Measurements from ENCODE around the gene ZBTB20. TPM values are rescaled to one million over a fixed set of nuclear protein-coding genes. Genes with fewer than 3 reads are reported as not detected.

The ZBTB20 gene
- total RNA-seq, 1 experiment from 2014 or later, result 1.6 TPM

- Histone ChIP-seq H4K20me1 (ENCODE audit: insufficient read depth, low read depth, low read length) (no peaks in the 10 kb centered on the region), H3K27ac (ENCODE audit: low read length) (no peak overlapping the region), H3K9me2 (replicated peaks; ENCODE audit: insufficient read depth, low read length) (no peaks in the 10 kb centered on the region), H2AFZ (ENCODE audit: low read length) (no peak overlapping the region), H3K4me2 (ENCODE audit: low read depth, low read length, poor library complexity, severe bottlenecking) (no peak overlapping the region), H3K27me3 (ENCODE audit: low read length) (no peaks in the 10 kb centered on the region), H3K4me3 (ENCODE audit: low read length) (no peak overlapping the region), H3K36me3 (ENCODE audit: insufficient read depth, low read length) (no peaks in the 10 kb centered on the region), H3K9me3 (ENCODE audit: low read length) (no peaks in the 10 kb centered on the region), H3K9ac (ENCODE audit: low read length) (no peak overlapping the region), H3K4me1 (ENCODE audit: low read length) (no peaks in the 10 kb centered on the region), H3K79me2 (ENCODE audit: low read length) (no peaks in the 10 kb centered on the region)
- no peak for DNase-seq
Observed at GRCh38 chr3:115090712-115091111, 56.4 kb downstream of the ZBTB20 start.

- H3K4me2 ChIP-seq (ENCODE audit: low read depth, low read length, poor library complexity, severe bottlenecking), result no peak overlapping the region
Observed at GRCh38 chr3:115089481-115089880, 57.6 kb downstream of the ZBTB20 start.

DNA sequence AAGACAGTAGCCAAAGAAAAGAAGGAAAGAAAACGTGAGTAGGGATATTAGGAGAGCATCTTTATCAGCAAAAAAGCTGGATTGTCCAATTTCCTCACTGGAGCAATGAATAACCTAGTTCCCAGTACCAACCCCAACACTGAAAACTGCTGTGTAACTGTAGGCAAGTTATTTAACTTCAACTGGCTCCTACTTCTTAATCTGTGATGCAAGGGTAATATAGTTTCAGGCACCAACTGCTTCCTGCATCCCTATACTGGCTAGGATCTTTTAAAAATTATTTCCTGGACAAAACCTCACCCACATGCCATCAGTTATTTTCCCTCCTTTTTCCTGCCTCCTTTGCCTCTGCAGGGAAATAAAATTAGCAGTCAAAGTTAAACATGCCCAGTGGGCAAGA is 59.6 kb downstream of the ZBTB20 start:
- H3K36me3 ChIP-seq (ENCODE audit: insufficient read depth, low read length), result no peaks in the 10 kb centered on the region
- H3K9me3 ChIP-seq (ENCODE audit: low read length), result no peaks in the 10 kb centered on the region
- no peaks in the 10 kb centered on the region for H3K79me2 ChIP-seq (ENCODE audit: low read length)
- no peaks in the 10 kb centered on the region for H3K4me1 ChIP-seq (ENCODE audit: low read length)
- H4K20me1 ChIP-seq (ENCODE audit: insufficient read depth, low read depth, low read length), result no peaks in the 10 kb centered on the region
- H3K9me2 ChIP-seq (replicated peaks; ENCODE audit: insufficient read depth, low read length), result no peaks in the 10 kb centered on the region
- H3K4me2 ChIP-seq (ENCODE audit: low read depth, low read length, poor library complexity, severe bottlenecking), result no peak overlapping the region
- H2AFZ ChIP-seq (ENCODE audit: low read length), result no peak overlapping the region
- no peak for DNase-seq
- H3K4me3 ChIP-seq (ENCODE audit: low read length), result no peak overlapping the region
- no peak overlapping the region for H3K9ac ChIP-seq (ENCODE audit: low read length)
- H3K27ac ChIP-seq (ENCODE audit: low read length), result no peak overlapping the region
- no peaks in the 10 kb centered on the region for H3K27me3 ChIP-seq (ENCODE audit: low read length)

More at GRCh38 chr3:115089481-115089880, 57.6 kb downstream of the ZBTB20 start:
- H3K9me3 ChIP-seq (ENCODE audit: low read length), result no peaks in the 10 kb centered on the region
- no peaks in the 10 kb centered on the region for H3K9me2 ChIP-seq (replicated peaks; ENCODE audit: insufficient read depth, low read length)
- H3K4me3 ChIP-seq (ENCODE audit: low read length), result no peak overlapping the region
- H3K79me2 ChIP-seq (ENCODE audit: low read length), result no peaks in the 10 kb centered on the region
- H4K20me1 ChIP-seq (ENCODE audit: insufficient read depth, low read depth, low read length), result no peaks in the 10 kb centered on the region
- no peak for DNase-seq
- no peak overlapping the region for H3K27ac ChIP-seq (ENCODE audit: low read length)
- no peaks in the 10 kb centered on the region for H3K4me1 ChIP-seq (ENCODE audit: low read length)
- H3K36me3 ChIP-seq (ENCODE audit: insufficient read depth, low read length), result no peaks in the 10 kb centered on the region
- no peaks in the 10 kb centered on the region for H3K27me3 ChIP-seq (ENCODE audit: low read length)
- no peak overlapping the region for H3K9ac ChIP-seq (ENCODE audit: low read length)
- no peak overlapping the region for H2AFZ ChIP-seq (ENCODE audit: low read length)

DNA sequence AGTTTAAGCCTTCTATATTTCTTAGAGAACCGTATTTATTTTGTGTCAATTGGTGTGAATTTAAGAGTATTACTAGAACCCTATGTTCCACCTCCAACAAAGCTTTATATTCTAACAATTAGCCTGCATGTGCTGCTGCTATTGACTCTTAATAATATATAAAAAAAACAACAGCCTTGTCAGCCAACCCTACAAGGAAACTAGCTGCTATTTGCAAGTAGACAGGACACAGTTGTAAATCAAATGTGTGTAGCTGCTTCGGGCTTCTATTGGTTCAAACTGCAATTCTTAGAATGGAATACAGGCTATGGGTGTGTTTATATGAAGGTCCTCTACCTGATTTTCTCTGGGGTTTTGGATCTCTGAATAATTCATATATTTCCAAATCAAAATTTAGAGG is 60.7 kb downstream of the ZBTB20 start:
- no peaks in the 10 kb centered on the region for H3K36me3 ChIP-seq (ENCODE audit: insufficient read depth, low read length)
- H3K4me2 ChIP-seq (ENCODE audit: low read depth, low read length, poor library complexity, severe bottlenecking), result no peak overlapping the region
- no peak overlapping the region for H3K27ac ChIP-seq (ENCODE audit: low read length)
- no peak for DNase-seq
- H3K79me2 ChIP-seq (ENCODE audit: low read length), result no peaks in the 10 kb centered on the region
- no peaks in the 10 kb centered on the region for H3K9me3 ChIP-seq (ENCODE audit: low read length)
- no peak overlapping the region for H3K9ac ChIP-seq (ENCODE audit: low read length)
- no peaks in the 10 kb centered on the region for H4K20me1 ChIP-seq (ENCODE audit: insufficient read depth, low read depth, low read length)
- no peaks in the 10 kb centered on the region for H3K9me2 ChIP-seq (replicated peaks; ENCODE audit: insufficient read depth, low read length)
- no peaks in the 10 kb centered on the region for H3K27me3 ChIP-seq (ENCODE audit: low read length)
- H3K4me3 ChIP-seq (ENCODE audit: low read length), result no peak overlapping the region
- H3K4me1 ChIP-seq (ENCODE audit: low read length), result no peaks in the 10 kb centered on the region
- H2AFZ ChIP-seq (ENCODE audit: low read length), result no peak overlapping the region

DNA sequence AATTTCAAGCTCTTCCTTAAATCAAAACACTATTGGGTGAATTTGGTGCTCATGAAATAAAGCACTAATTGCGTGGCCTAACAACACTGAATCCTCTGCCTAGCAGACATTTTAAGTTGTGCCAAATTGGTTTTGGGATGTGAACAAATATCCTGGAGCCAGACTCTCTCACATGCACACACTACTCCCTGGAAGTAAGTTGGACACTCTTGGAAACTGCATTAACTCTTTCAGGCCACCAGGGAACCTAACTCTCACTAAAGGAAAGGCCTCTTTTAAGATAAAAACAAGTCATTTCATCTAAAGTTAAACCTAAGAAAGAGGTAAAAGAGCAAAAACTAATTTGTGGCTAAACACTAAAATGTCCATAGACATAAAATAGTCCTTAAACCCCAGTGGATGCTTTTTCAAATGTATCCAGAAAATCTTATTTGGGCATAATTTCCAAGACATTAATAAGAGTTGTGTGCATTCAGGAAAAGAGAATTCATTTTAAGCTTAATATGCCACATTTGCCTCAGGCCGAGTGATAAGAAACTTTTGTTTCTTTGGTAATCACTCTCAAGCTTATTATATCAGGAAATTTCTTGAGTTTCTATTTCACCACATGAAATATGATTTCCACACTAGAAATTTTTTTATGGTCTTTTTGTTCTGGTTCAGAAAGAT is 61.8 kb downstream of the ZBTB20 start:
- Histone ChIP-seq H3K9ac (ENCODE audit: low read length) (no peak overlapping the region), H3K4me2 (ENCODE audit: low read depth, low read length, poor library complexity, severe bottlenecking) (no peak overlapping the region)

GRCh38 chr3:115084686-115085085 is 62.4 kb downstream of the ZBTB20 start:
- Histone ChIP-seq H3K4me3 (ENCODE audit: low read length) (no peak overlapping the region), H3K27ac (ENCODE audit: low read length) (no peak overlapping the region), H3K36me3 (ENCODE audit: insufficient read depth, low read length) (no peaks in the 10 kb centered on the region), H4K20me1 (ENCODE audit: insufficient read depth, low read depth, low read length) (no peaks in the 10 kb centered on the region), H3K27me3 (ENCODE audit: low read length) (no peaks in the 10 kb centered on the region), H3K79me2 (ENCODE audit: low read length) (no peaks in the 10 kb centered on the region), H3K4me1 (ENCODE audit: low read length) (no peaks in the 10 kb centered on the region), H2AFZ (ENCODE audit: low read length) (no peak overlapping the region), H3K4me2 (ENCODE audit: low read depth, low read length, poor library complexity, severe bottlenecking) (no peak overlapping the region), H3K9ac (ENCODE audit: low read length) (no peak overlapping the region), H3K9me3 (ENCODE audit: low read length) (no peaks in the 10 kb centered on the region), H3K9me2 (replicated peaks; ENCODE audit: insufficient read depth, low read length) (no peaks in the 10 kb centered on the region)
- no peak for DNase-seq

More for the DNA sequence above, 61.8 kb downstream of the ZBTB20 start:
- H4K20me1 ChIP-seq (ENCODE audit: insufficient read depth, low read depth, low read length), result no peaks in the 10 kb centered on the region
- H3K27ac ChIP-seq (ENCODE audit: low read length), result no peak overlapping the region
- H3K9me3 ChIP-seq (ENCODE audit: low read length), result no peaks in the 10 kb centered on the region
- no peaks in the 10 kb centered on the region for H3K79me2 ChIP-seq (ENCODE audit: low read length)
- H3K4me1 ChIP-seq (ENCODE audit: low read length), result no peaks in the 10 kb centered on the region
- no peaks in the 10 kb centered on the region for H3K9me2 ChIP-seq (replicated peaks; ENCODE audit: insufficient read depth, low read length)
- no peak for DNase-seq
- H3K4me3 ChIP-seq (ENCODE audit: low read length), result no peak overlapping the region
- no peaks in the 10 kb centered on the region for H3K27me3 ChIP-seq (ENCODE audit: low read length)
- no peaks in the 10 kb centered on the region for H3K36me3 ChIP-seq (ENCODE audit: insufficient read depth, low read length)
- no peak overlapping the region for H2AFZ ChIP-seq (ENCODE audit: low read length)

GRCh38 chr3:115082260-115082659 is 64.8 kb downstream of the ZBTB20 start:
- Histone ChIP-seq H3K4me3 (ENCODE audit: low read length) (no peak overlapping the region), H3K9ac (ENCODE audit: low read length) (no peak overlapping the region), H3K27me3 (ENCODE audit: low read length) (no peaks in the 10 kb centered on the region), H3K4me1 (ENCODE audit: low read length) (no peaks in the 10 kb centered on the region), H4K20me1 (ENCODE audit: insufficient read depth, low read depth, low read length) (no peaks in the 10 kb centered on the region), H3K79me2 (ENCODE audit: low read length) (no peaks in the 10 kb centered on the region), H3K36me3 (ENCODE audit: insufficient read depth, low read length) (no peaks in the 10 kb centered on the region), H2AFZ (ENCODE audit: low read length) (no peak overlapping the region), H3K9me2 (replicated peaks; ENCODE audit: insufficient read depth, low read length) (no peaks in the 10 kb centered on the region), H3K27ac (ENCODE audit: low read length) (no peak overlapping the region), H3K4me2 (ENCODE audit: low read depth, low read length, poor library complexity, severe bottlenecking) (no peak overlapping the region), H3K9me3 (ENCODE audit: low read length) (no peaks in the 10 kb centered on the region)
- DNase-seq, result no peak

- H2AFZ ChIP-seq (ENCODE audit: low read length), result no peak overlapping the region
- no peaks in the 10 kb centered on the region for H3K9me2 ChIP-seq (replicated peaks; ENCODE audit: insufficient read depth, low read length)
- no peak overlapping the region for H3K27ac ChIP-seq (ENCODE audit: low read length)
- H3K27me3 ChIP-seq (ENCODE audit: low read length), result no peaks in the 10 kb centered on the region
- H3K4me2 ChIP-seq (ENCODE audit: low read depth, low read length, poor library complexity, severe bottlenecking), result no peak overlapping the region
- no peaks in the 10 kb centered on the region for H3K36me3 ChIP-seq (ENCODE audit: insufficient read depth, low read length)
- H3K9ac ChIP-seq (ENCODE audit: low read length), result no peak overlapping the region
- H3K79me2 ChIP-seq (ENCODE audit: low read length), result no peaks in the 10 kb centered on the region
- H3K4me1 ChIP-seq (ENCODE audit: low read length), result no peaks in the 10 kb centered on the region
- no peak for DNase-seq
- no peaks in the 10 kb centered on the region for H3K9me3 ChIP-seq (ENCODE audit: low read length)
- H3K4me3 ChIP-seq (ENCODE audit: low read length), result no peak overlapping the region
- no peaks in the 10 kb centered on the region for H4K20me1 ChIP-seq (ENCODE audit: insufficient read depth, low read depth, low read length)
Observed at GRCh38 chr3:115081444-115081843, 65.6 kb downstream of the ZBTB20 start.

Data from Karpas-422 (cell line).